H1 (cell line): ENCODE measurements around the gene CATSPERD. TPM values are rescaled to one million over a fixed set of nuclear protein-coding genes. Genes with fewer than 3 reads are reported as not detected.

Experiments used
- BCL11A ChIP-seq, 2 experiments: IDR thresholded peaks; one replicate each; pipeline ENCODE4 v1.6.1; 2011; ENCODE audit warnings: low read depth in 2 of 2, low read length in 2 of 2, mild to moderate bottlenecking in 2 of 2
- HDAC2 ChIP-seq, 2 experiments: fragments of 300-600 bp in 1 of 2; sonication (generic) in 1 of 2; IDR thresholded peaks; 2 replicates each; pipeline ENCODE4 v1.6.1; 2011 to 2012; ENCODE audit warnings: low read depth in 2 of 2, low read length in 2 of 2, mild to moderate bottlenecking in 2 of 2, moderate library complexity in 2 of 2, borderline replicate concordance in 1 of 2, inconsistent platforms in 1 of 2
- KDM4A ChIP-seq: IDR thresholded peaks from one replicate; pipeline ENCODE4 v1.7.1; 2012; ENCODE audit warnings: low read depth, mild to moderate bottlenecking, moderate library complexity, low read length, inconsistent platforms; ENCODE audit not compliant: severe bottlenecking
- TAF1 ChIP-seq: IDR thresholded peaks from 2 replicates; pipeline ENCODE4 v1.6.1; 2011; ENCODE audit warnings: mild to moderate bottlenecking, low read depth, low read length
- polyA plus RNA-seq, 7 experiments: library from polyadenylated mRNA; depleted of rRNA in 3 of 7; stranded (reverse) in 5 of 7; unstranded in 2 of 7; fragments of >200 nt in 5 of 7; fragments of 200-250 nt in 2 of 7; gene quantifications; 1 replicate in 5 of 7; 2 replicates in 1 of 7; 4 replicates in 1 of 7; pipeline versions ENCODE4 v1.2.1 to v1.2.3, GENCODE V29; 2011 to 2013; ENCODE audit warnings: missing spikeins in 2 of 7, mixed read lengths in 2 of 7
- total RNA-seq: library from RNA; stranded (reverse); fragmentation: NEBNext Ultra II Directional; extraction: Animal tissue kit (Norgen Biotek cat#: 25700); gene quantifications from 2 replicates; pipeline ENCODE4 v1.2.1, GENCODE V29; 2021

The CATSPERD gene
- total and polyA plus RNA-seq, 2 of the 8 experiments (the other 6 are each of a cell fraction or from before 2014, with no cell fraction given), result 0.12 TPM; not detected in 1

- TF ChIP-seq KDM4A, result no peak
- TF ChIP-seq BCL11A (IDR thresholded peaks at IDR 0.05; ENCODE audit: low read depth in 2 of 2, low read length in 2 of 2), result no peak
- TF ChIP-seq HDAC2 (IDR thresholded peaks at IDR 0.05; ENCODE audit: borderline replicate concordance in 1 of 2, low read depth in 2 of 2, low read length in 2 of 2), result no peak
- TF ChIP-seq TAF1, result no peak
- TF ChIP-seq, all 59 proteins: peak for 0
These were observed 65.0 kb downstream of the CATSPERD start (continued) for GRCh38 chr19:5785423-5785822.
